Endothelial cell of umbilical vein (primary cell): ENCODE measurements around the gene AFF1. TPM values are rescaled to one million over a fixed set of nuclear protein-coding genes. Genes with fewer than 3 reads are reported as not detected.

Source experiments
- BruUV-seq: library from RNA; stranded (reverse); fragments of 400-500 nt; replicated peaks from 2 replicates; lab custom pipeline; 2021; lab: Mats Ljungman, UMichigan
- CTCF ChIA-PET: fragments of 300-600, 350-600 bp; sonication (Branson Sonifier 250); formaldehyde crosslinking; loops from one replicate; lab custom pipeline; 2021; ENCODE audit warnings: antibody characterized with exemption, inconsistent platforms; lab: Charles Lee
- POLR2A ChIA-PET: fragments of 300-600, 350-600 bp; sonication (Branson Sonifier 250); formaldehyde crosslinking; loops from one replicate; lab custom pipeline; 2021; ENCODE audit warnings: antibody characterized with exemption, inconsistent platforms; lab: Charles Lee
- DNase-seq: peaks from one replicate; pipeline ENCODE4 v3.0.0-alpha.2; 2011; ENCODE audit warnings: low read depth, low spot score
- FAIRE-seq: peaks from 2 replicates; lab custom pipeline; 2011; peaks lifted over from hg19 to GRCh38; lab: Jason Lieb, UNC
- H2AFZ ChIP-seq: 2 replicates; pipeline ENCODE4 v1.6.0; 2012; ENCODE audit warnings: low read depth, low read length, control low read depth, inconsistent platforms
- H3K27ac ChIP-seq: 2 replicates; pipeline ENCODE4 v1.5.1; 2011; ENCODE audit warnings: low read depth, mild to moderate bottlenecking, control low read depth, low read length, moderate library complexity; ENCODE audit not compliant: insufficient read depth
- H3K27me3 ChIP-seq, 2 experiments: 2 replicates each; pipeline versions ENCODE4 v1.6.0 to v1.6.1; 2011; ENCODE audit warnings: low read length in 2 of 2, mixed read lengths in 1 of 2; ENCODE audit not compliant: control insufficient read depth in 2 of 2, insufficient read depth in 2 of 2
- H3K36me3 ChIP-seq, 2 experiments: 2 replicates in 1 of 2; 3 replicates in 1 of 2; pipeline ENCODE4 v1.5.1; 2011; ENCODE audit warnings: low read length in 2 of 2, mild to moderate bottlenecking in 1 of 2, moderate library complexity in 1 of 2; ENCODE audit not compliant: control insufficient read depth in 2 of 2, insufficient read depth in 2 of 2; ENCODE audit errors: extremely low read depth in 1 of 2
- H3K4me1 ChIP-seq: 3 replicates; pipeline ENCODE4 v1.5.1; 2011; ENCODE audit warnings: mild to moderate bottlenecking, low read length; ENCODE audit not compliant: control insufficient read depth, insufficient read depth; ENCODE audit errors: extremely low read depth
- H3K4me2 ChIP-seq: 2 replicates; pipeline ENCODE4 v1.6.1; 2011; ENCODE audit warnings: low read length, control low read depth, mixed read lengths; ENCODE audit not compliant: insufficient read depth
- H3K4me3 ChIP-seq, 3 experiments: fragments of 200-600 bp in 1 of 3; sonication (generic), shearing (Covaris generic) in 1 of 3; replicated peaks in 1 of 3; 2 replicates each; pipeline ENCODE4 v1.5.1; 2011 to 2016; ENCODE audit warnings: control low read depth in 3 of 3, low read length in 3 of 3, mild to moderate bottlenecking in 2 of 3, inconsistent platforms in 1 of 3, low read depth in 1 of 3, moderate library complexity in 1 of 3; ENCODE audit not compliant: insufficient read depth in 1 of 3
- H3K79me2 ChIP-seq: 2 replicates; pipeline ENCODE4 v1.6.0; 2012; ENCODE audit warnings: low read length, inconsistent platforms; ENCODE audit not compliant: control insufficient read depth, insufficient read depth
- H3K9ac ChIP-seq: replicated peaks from 2 replicates; pipeline ENCODE3; 2011; ENCODE audit warnings: low read length, control low read depth; ENCODE audit not compliant: insufficient read depth; ENCODE audit errors: extremely low read depth
- H3K9me1 ChIP-seq: replicated peaks from 3 replicates; pipeline ENCODE4 v1.6.0; 2011; ENCODE audit warnings: mild to moderate bottlenecking, low read length; ENCODE audit not compliant: control insufficient read depth, insufficient read depth; ENCODE audit errors: extremely low read depth
- H3K9me3 ChIP-seq: replicated peaks from 2 replicates; pipeline ENCODE4 v1.5.1; 2012; ENCODE audit warnings: low read length, inconsistent platforms; ENCODE audit not compliant: control insufficient read depth, insufficient read depth
- H4K20me1 ChIP-seq: replicated peaks from 2 replicates; pipeline ENCODE3; 2011; ENCODE audit warnings: mild to moderate bottlenecking, low read length; ENCODE audit not compliant: control insufficient read depth, insufficient read depth; ENCODE audit errors: extremely low read depth
- EZH2 ChIP-seq: IDR thresholded peaks from 2 replicates; pipeline ENCODE4 v1.6.1; 2012; ENCODE audit warnings: borderline replicate concordance, low read depth, mild to moderate bottlenecking, moderate library complexity, low read length, inconsistent platforms; ENCODE audit not compliant: severe bottlenecking
- FOS ChIP-seq: IDR thresholded peaks from 2 replicates; pipeline ENCODE4 v1.6.1; 2011; ENCODE audit warnings: mild to moderate bottlenecking, low read length, moderate library complexity, borderline replicate concordance; ENCODE audit not compliant: insufficient read depth
- GATA2 ChIP-seq: IDR thresholded peaks from 2 replicates; pipeline ENCODE4 v1.7.0; 2011; ENCODE audit warnings: low read depth, mild to moderate bottlenecking, moderate library complexity, mixed read lengths, low read length; ENCODE audit not compliant: insufficient read length, insufficient read depth
- JUN ChIP-seq: IDR thresholded peaks from 2 replicates; pipeline ENCODE4 v1.6.1; 2011; ENCODE audit warnings: borderline replicate concordance, low read depth; ENCODE audit not compliant: insufficient read length, insufficient read depth
- MYC ChIP-seq: IDR thresholded peaks from one replicate; pipeline ENCODE4 v1.6.1; 2011; ENCODE audit warnings: mild to moderate bottlenecking, low read depth, low read length
- POLR2A ChIP-seq: IDR thresholded peaks from 2 replicates; pipeline ENCODE4 v1.6.1; 2012; ENCODE audit warnings: low read depth, mild to moderate bottlenecking, control low read depth, low read length
- POLR2AphosphoS5 ChIP-seq: IDR thresholded peaks from 2 replicates; pipeline ENCODE4 v1.6.1; 2012; ENCODE audit warnings: low read depth, mild to moderate bottlenecking, control low read depth, low read length, moderate library complexity; ENCODE audit not compliant: insufficient read depth
- dilution Hi-C: fragments of 300-500 bp; cut with MboI; formaldehyde crosslinking; loops from one replicate; pipeline ENCODE4 v1.15.0; 2019; ENCODE audit warnings: low sequenced_read_pairs; ENCODE audit not compliant: extremely low pct_ligation_motif_present
- intact Hi-C: fragments of 100-400 bp; cut with micrococcal nuclease; formaldehyde crosslinking; loops from one replicate; pipeline ENCODE4 v1.10.0; 2022
- polyA plus RNA-seq, 4 experiments: library from polyadenylated mRNA; depleted of rRNA in 3 of 4; stranded (reverse) in 3 of 4; unstranded in 1 of 4; fragments of >200 nt; gene quantifications; 2 replicates each; pipeline versions ENCODE4 v1.2.1 to v1.2.3, GENCODE V29; 2011 to 2012; ENCODE audit warnings: missing spikeins in 1 of 4
- total RNA-seq: library from RNA; stranded (reverse); gene quantifications from 2 replicates; pipeline ENCODE4 v1.2.3, GENCODE V29; 2021
- TF ChIP-seq, protein P1 (sequence below), 2 donors: IDR thresholded peaks; 1 replicate in 1 of 2; 2 replicates in 1 of 2; pipeline ENCODE4 v1.5.1; 2011; ENCODE audit warnings: low read length in 2 of 2, mild to moderate bottlenecking in 2 of 2, moderate library complexity in 2 of 2, control low read depth in 1 of 2, inconsistent platforms in 1 of 2, low read depth in 1 of 2; ENCODE audit not compliant: insufficient read depth in 1 of 2; ENCODE audit errors: extremely low read depth in 1 of 2
- TF ChIP-seq, protein P2 (sequence below): IDR thresholded peaks from 2 replicates; pipeline ENCODE4 v1.6.1; 2011; ENCODE audit not compliant: insufficient read depth, insufficient read length

Gene AFF1
- total and polyA plus RNA-seq, 2 donors (not counting 3 experiments of a cell fraction or from before 2014, with no cell fraction given) = 26.2 to 106 TPM

DNA sequence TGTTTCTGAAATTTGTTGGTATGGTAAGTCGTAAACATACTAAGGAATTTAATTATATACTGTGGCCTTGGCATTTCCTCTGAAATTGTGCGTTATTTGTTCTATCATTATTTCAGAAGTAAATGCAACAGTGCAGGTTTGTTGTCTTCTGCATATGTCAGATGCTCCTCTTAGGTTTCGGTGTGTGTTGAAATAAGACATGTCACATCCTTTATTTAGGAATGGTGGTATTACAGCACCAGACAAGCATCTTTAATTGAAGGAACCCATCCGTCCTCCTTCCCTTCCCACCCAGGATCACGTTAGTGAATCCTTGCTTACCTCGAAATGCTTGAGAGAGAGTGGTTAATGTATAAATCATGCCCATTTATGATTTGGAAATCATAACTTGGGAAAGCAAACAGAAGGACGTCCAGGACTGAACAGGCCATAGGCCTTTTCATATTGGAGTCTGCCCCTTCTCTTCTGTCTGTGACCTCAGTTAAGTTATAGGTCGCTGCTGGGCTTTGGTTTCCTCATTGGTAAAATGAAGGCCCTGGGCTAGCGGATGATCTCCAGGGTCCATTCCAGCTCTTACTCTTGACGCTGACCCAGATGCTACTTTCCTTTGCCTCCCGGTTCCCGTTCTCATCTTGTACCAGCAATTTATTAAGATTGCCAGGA is 151.5 kb downstream of the AFF1 start:
- CTCF ChIA-PET = no interaction called here

More for the DNA sequence above, 151.5 kb downstream of the AFF1 start:
- TF ChIP-seq POLR2AphosphoS5 (no peak), GATA2 (no peak), JUN (no peak), MYC (no peak), POLR2A (no peak), FOS (no peak), EZH2 (no peak)
- TF ChIP-seq, protein P1, sequence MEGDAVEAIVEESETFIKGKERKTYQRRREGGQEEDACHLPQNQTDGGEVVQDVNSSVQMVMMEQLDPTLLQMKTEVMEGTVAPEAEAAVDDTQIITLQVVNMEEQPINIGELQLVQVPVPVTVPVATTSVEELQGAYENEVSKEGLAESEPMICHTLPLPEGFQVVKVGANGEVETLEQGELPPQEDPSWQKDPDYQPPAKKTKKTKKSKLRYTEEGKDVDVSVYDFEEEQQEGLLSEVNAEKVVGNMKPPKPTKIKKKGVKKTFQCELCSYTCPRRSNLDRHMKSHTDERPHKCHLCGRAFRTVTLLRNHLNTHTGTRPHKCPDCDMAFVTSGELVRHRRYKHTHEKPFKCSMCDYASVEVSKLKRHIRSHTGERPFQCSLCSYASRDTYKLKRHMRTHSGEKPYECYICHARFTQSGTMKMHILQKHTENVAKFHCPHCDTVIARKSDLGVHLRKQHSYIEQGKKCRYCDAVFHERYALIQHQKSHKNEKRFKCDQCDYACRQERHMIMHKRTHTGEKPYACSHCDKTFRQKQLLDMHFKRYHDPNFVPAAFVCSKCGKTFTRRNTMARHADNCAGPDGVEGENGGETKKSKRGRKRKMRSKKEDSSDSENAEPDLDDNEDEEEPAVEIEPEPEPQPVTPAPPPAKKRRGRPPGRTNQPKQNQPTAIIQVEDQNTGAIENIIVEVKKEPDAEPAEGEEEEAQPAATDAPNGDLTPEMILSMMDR (IDR thresholded peaks at IDR 0.05; ENCODE audit: extremely low read depth in 1 of 2, insufficient read depth in 1 of 2, low read depth in 1 of 2, low read length in 2 of 2) = no peak
- TF ChIP-seq, protein P2, sequence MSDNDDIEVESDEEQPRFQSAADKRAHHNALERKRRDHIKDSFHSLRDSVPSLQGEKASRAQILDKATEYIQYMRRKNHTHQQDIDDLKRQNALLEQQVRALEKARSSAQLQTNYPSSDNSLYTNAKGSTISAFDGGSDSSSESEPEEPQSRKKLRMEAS = no peak
- Histone ChIP-seq H2AFZ (no peak overlapping the region), H3K9me3 (no peaks in the 10 kb centered on the region), H3K9me1 (no peaks in the 10 kb centered on the region), H3K9ac (no peak overlapping the region), H3K27me3 (no peaks in the 10 kb centered on the region), H3K4me1 (peaks cover 27% of the 10 kb centered on the region), H4K20me1 (no peaks in the 10 kb centered on the region), H3K36me3 (peaks cover 0 to 3% of the 10 kb centered on the region in 2 experiments), H3K4me3 (no peak overlapping the region), H3K27ac (no peak overlapping the region), H3K4me2 (no peak overlapping the region), H3K79me2 (peaks cover 15% of the 10 kb centered on the region)
- no peak for DNase-seq
- no peak for FAIRE-seq
- POLR2A ChIA-PET = no interaction called here
- BruUV-seq = no TSS peak
- dilution Hi-C loops = no loop called here
- intact Hi-C loops = no loop called here
